BLaER1 treated with 17β-estradiol and CSF1 and Interleukin-3, amounts not matched to agents 10 nM and 100 nM (cell line): ENCODE measurements around the gene CCL24.
A peak's percentile ranks its signal among the peaks of the same experiment; 100 is the strongest.
"Not testable (repeated sequence)": the region's sequence is repeated elsewhere in the genome, so short reads cannot be mapped to it uniquely, and the experiment has no call there.

Experiments used
- H3K27ac ChIP-seq, 11 experiments: shearing (Covaris generic); formaldehyde crosslinking; 2 replicates each; pipeline ENCODE4 v1.8.1; 2022
- H3K27me3 ChIP-seq, 11 experiments: shearing (Covaris generic); formaldehyde crosslinking; 2 replicates each; pipeline ENCODE4 v1.8.1; 2022
- H3K36me3 ChIP-seq, 11 experiments: shearing (Covaris generic); formaldehyde crosslinking; 2 replicates each; pipeline ENCODE4 v1.8.1; 2022
- H3K4me1 ChIP-seq, 10 experiments: shearing (Covaris generic); formaldehyde crosslinking; 2 replicates each; pipeline ENCODE4 v1.8.1; 2022
- H3K4me2 ChIP-seq, 11 experiments: shearing (Covaris generic); formaldehyde crosslinking; 2 replicates each; pipeline ENCODE4 v1.8.1; 2022
- H3K4me3 ChIP-seq, 10 experiments: shearing (Covaris generic); formaldehyde crosslinking; 2 replicates each; pipeline ENCODE4 v1.8.1; 2022
- H3K9ac ChIP-seq, 11 experiments: shearing (Covaris generic); formaldehyde crosslinking; 2 replicates each; pipeline ENCODE4 v1.8.1; 2022
- H3K9me3 ChIP-seq, 11 experiments: shearing (Covaris generic); formaldehyde crosslinking; replicated peaks in 1 of 11; 2 replicates each; pipeline ENCODE4 v1.8.1; 2022
- H4K20me1 ChIP-seq, 11 experiments: shearing (Covaris generic); formaldehyde crosslinking; 2 replicates each; pipeline ENCODE4 v1.8.1; 2022
- Cebpa-rat ChIP-seq, 11 experiments: shearing (Covaris generic); IDR thresholded peaks; 2 replicates each; pipeline ENCODE4 v1.8.1; 2022

The CCL24 gene, protein sequence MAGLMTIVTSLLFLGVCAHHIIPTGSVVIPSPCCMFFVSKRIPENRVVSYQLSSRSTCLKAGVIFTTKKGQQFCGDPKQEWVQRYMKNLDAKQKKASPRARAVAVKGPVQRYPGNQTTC

GRCh38 chr7:75813781-75814236 lies at the start of gene CCL24:
Gene CCL24 (minus strand): TSS chr7:75813806. CDS start chr7:75813715, 91 bp downstream.
- peaks cover 10 to 76% (median 32%) of the 10 kb centered on the region in 10 experiments for H3K4me1 ChIP-seq
- H3K4me2 ChIP-seq: peak within 1 kb of the TSS; percentile 53 to 94 (median 82)
- no peaks in the 10 kb centered on the region for H4K20me1 ChIP-seq
- no peaks in the 10 kb centered on the region for H3K9me3 ChIP-seq
- H3K27me3 ChIP-seq: no peaks in the 10 kb centered on the region
- peak within 1 kb of the TSS in 5 of 11 experiments; percentile 4 to 29 (median 18); a peak in 5 of 22 replicates for H3K27ac ChIP-seq
- H3K9ac ChIP-seq: peak within 1 kb of the TSS in 1 of 11 experiments; percentile 24; a peak in 2 of 22 replicates
- TF ChIP-seq Cebpa-rat (IDR thresholded peaks at IDR 0.05): no peak
- H3K4me3 ChIP-seq: peak within 1 kb of the TSS in 2 of 10 experiments; percentile 10; a peak in 3 of 20 replicates
- 0 out of 22 replicates have a peak, but pooled peaks cover 0 to 7% (median 0%) of the 10 kb centered on the region in 11 experiments for H3K36me3 ChIP-seq

DNA sequence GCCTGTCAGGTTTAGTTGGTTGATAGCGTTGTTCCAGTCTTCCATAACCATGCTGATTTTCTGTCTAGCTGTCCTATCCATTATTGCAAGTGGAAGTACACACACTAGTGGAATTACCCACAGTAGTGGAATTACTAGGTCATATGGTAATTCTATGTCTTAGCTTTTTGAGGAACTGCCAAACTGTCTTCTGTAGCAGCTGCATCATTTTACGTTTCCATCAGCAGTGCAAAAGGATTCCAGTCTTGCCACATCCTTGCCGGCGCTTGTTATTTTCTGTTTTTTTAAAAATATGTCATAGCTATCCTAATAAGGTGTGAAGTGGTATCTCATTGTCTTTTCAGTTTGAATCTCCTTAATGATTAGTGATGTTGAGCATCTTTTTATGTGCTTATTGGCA lies 48.0 kb upstream of the CCL24 start:
- H3K4me1 ChIP-seq: peaks cover 9 to 99% (median 29%) of the 10 kb centered on the region in 10 experiments
- H3K27ac ChIP-seq: peak overlapping the region in 10 of 11 experiments; percentile 17 to 91 (median 58); a peak in 20 of 22 replicates
- peak overlapping the region; percentile 13 to 79 (median 47); a peak in 16 of 22 replicates for H3K4me2 ChIP-seq
- no peak overlapping the region for H3K4me3 ChIP-seq
- H3K9me3 ChIP-seq: no peaks in the 10 kb centered on the region
- peak in 2 of 11 experiments; percentile 14 to 48; a peak in 2 of 22 replicates for TF ChIP-seq Cebpa-rat (IDR thresholded peaks at IDR 0.05)
- peaks cover 0 to 19% (median 0%) of the 10 kb centered on the region in 11 experiments; a peak in 2 of 22 replicates for H3K36me3 ChIP-seq
- no peaks in the 10 kb centered on the region for H4K20me1 ChIP-seq
- H3K9ac ChIP-seq: peak overlapping the region in 3 of 11 experiments; percentile 48 to 76 (median 76); a peak in 5 of 22 replicates
- H3K27me3 ChIP-seq: no peaks in the 10 kb centered on the region

- no peaks in the 10 kb centered on the region for H3K27me3 ChIP-seq
- H3K36me3 ChIP-seq: peaks cover 0 to 27% (median 0%) of the 10 kb centered on the region in 11 experiments; a peak in 3 of 22 replicates
- no peak overlapping the region for H3K9ac ChIP-seq
- no peak overlapping the region for H3K4me3 ChIP-seq
- TF ChIP-seq Cebpa-rat (IDR thresholded peaks at IDR 0.05): no peak
- H3K4me1 ChIP-seq: peaks cover 9 to 96% (median 30%) of the 10 kb centered on the region in 10 experiments
- H4K20me1 ChIP-seq: no peaks in the 10 kb centered on the region
- peaks cover 0 to 8% (median 2%) of the 10 kb centered on the region in 11 experiments; a peak in 5 of 22 replicates for H3K9me3 ChIP-seq
- H3K4me2 ChIP-seq: peak overlapping the region in 2 of 11 experiments; percentile 54 to 64; a peak in 5 of 22 replicates
- peak overlapping the region in 2 of 11 experiments; percentile 9 to 88; a peak in 2 of 22 replicates for H3K27ac ChIP-seq
Observed at GRCh38 chr7:75858410-75858809, 44.8 kb upstream of the CCL24 start.

DNA sequence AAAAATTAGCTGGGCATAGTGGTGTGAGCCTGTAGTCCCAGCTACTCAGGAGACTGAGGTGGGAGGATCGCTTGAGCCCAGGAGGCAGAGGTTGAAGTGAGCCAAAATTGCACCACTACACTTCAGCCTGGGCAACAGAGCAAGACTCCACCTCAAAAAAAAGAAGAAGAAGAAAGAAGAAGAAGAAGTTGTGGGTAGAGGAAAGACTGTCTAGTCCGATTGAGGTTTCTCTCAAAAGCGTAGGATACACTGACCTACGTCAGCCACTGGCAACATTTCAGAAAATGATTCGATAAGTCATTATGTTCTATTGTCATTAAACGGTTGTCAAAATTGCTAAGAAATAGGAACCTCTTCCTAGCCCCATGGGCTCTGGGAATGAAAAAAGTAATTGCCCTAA lies 42.9 kb upstream of the CCL24 start:
- peak overlapping the region in 6 of 11 experiments; percentile 10 to 64 (median 39); a peak in 9 of 22 replicates for H3K4me2 ChIP-seq
- peak overlapping the region in 5 of 11 experiments; percentile 50 to 88 (median 65); a peak in 9 of 22 replicates for H3K27ac ChIP-seq
- H3K9ac ChIP-seq: peak overlapping the region in 3 of 11 experiments; percentile 25 to 72 (median 60); a peak in 4 of 22 replicates
- no peaks in the 10 kb centered on the region for H3K27me3 ChIP-seq
- no peak overlapping the region for H3K4me3 ChIP-seq
- peaks cover 9 to 88% (median 25%) of the 10 kb centered on the region in 10 experiments for H3K4me1 ChIP-seq
- peak in 2 of 11 experiments; percentile 40 to 50; a peak in 2 of 22 replicates for TF ChIP-seq Cebpa-rat (IDR thresholded peaks at IDR 0.05)
- H3K9me3 ChIP-seq: peaks cover 0 to 24% (median 5%) of the 10 kb centered on the region in 11 experiments; a peak in 7 of 22 replicates
- H3K36me3 ChIP-seq: peaks cover 0 to 45% (median 0%) of the 10 kb centered on the region in 11 experiments; a peak in 4 of 22 replicates
- H4K20me1 ChIP-seq: no peaks in the 10 kb centered on the region

DNA sequence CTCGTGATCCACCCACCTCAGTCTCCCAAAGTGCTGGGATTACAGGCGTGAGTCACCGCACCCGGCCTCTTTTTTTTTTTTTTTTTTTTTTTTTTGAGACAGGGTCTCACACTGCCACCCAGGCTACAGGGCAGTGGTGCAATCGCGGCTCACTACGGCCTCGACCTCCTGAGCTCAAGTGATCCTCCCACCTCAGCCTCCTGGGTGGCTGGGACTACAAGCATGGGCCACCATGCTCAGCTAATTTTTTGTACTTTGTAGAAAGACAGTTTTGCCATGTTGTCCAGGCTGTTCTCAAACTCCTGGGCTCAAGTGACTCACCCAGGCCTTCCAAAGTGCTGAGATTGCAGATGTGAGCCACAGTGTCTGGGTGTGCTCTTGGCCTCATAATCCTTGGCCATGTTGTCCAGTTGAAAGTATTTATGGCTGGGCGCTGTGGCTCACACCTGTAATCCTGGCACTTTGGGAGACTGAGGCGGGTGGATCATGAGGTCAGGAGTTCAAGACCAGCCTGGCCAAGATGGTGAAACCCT lies 41.3 kb upstream of the CCL24 start:
- Histone ChIP-seq H3K27ac (peak overlapping the region in 4 of 11 experiments; percentile 44 to 88 (median 61); a peak in 6 of 22 replicates), H3K36me3 (peaks cover 0 to 37% (median 0%) of the 10 kb centered on the region in 11 experiments; a peak in 4 of 22 replicates), H3K4me1 (peaks cover 0 to 88% (median 26%) of the 10 kb centered on the region in 10 experiments; a peak in 17 of 20 replicates), H3K4me2 (peak overlapping the region in 3 of 11 experiments; percentile 40 to 64 (median 56); a peak in 6 of 22 replicates), H3K9me3 (peaks cover 0 to 24% (median 5%) of the 10 kb centered on the region in 11 experiments; a peak in 7 of 22 replicates)
- H3K4me3 ChIP-seq, H3K27me3 ChIP-seq, H4K20me1 ChIP-seq, H3K9ac ChIP-seq: not testable (repeated sequence)

- H3K27ac ChIP-seq: peak overlapping the region in 5 of 11 experiments; percentile 32 to 88 (median 55); a peak in 7 of 22 replicates
- H3K4me1 ChIP-seq: peaks cover 0 to 88% (median 32%) of the 10 kb centered on the region in 10 experiments; a peak in 17 of 20 replicates
- no peaks in the 10 kb centered on the region for H3K27me3 ChIP-seq
- no peak overlapping the region for H3K4me3 ChIP-seq
- peaks cover 0 to 24% (median 5%) of the 10 kb centered on the region in 11 experiments; a peak in 7 of 22 replicates for H3K9me3 ChIP-seq
- H4K20me1 ChIP-seq: no peaks in the 10 kb centered on the region
- no peak overlapping the region for H3K9ac ChIP-seq
- no peak for TF ChIP-seq Cebpa-rat (IDR thresholded peaks at IDR 0.05)
- peak overlapping the region in 5 of 11 experiments; percentile 1 to 64 (median 40); a peak in 7 of 22 replicates for H3K4me2 ChIP-seq
- peaks cover 0 to 30% (median 0%) of the 10 kb centered on the region in 11 experiments; a peak in 4 of 22 replicates for H3K36me3 ChIP-seq
Observed at GRCh38 chr7:75854233-75854632, 40.6 kb upstream of the CCL24 start.

- Histone ChIP-seq H3K4me1 (peaks cover 3 to 88% (median 56%) of the 10 kb centered on the region in 10 experiments; a peak in 18 of 20 replicates), H3K9me3 (peaks cover 0 to 25% (median 5%) of the 10 kb centered on the region in 11 experiments; a peak in 7 of 22 replicates), H3K36me3 (peaks cover 0 to 34% (median 0%) of the 10 kb centered on the region in 11 experiments; a peak in 5 of 22 replicates), H3K9ac (peak overlapping the region in 10 of 11 experiments; percentile 42 to 72 (median 65); a peak in 17 of 22 replicates), H4K20me1 (no peaks in the 10 kb centered on the region), H3K27ac (peak overlapping the region; percentile 40 to 100 (median 94); a peak in 19 of 22 replicates), H3K4me2 (peak overlapping the region in 9 of 11 experiments; percentile 37 to 94 (median 75); a peak in 19 of 22 replicates), H3K4me3 (no peak overlapping the region), H3K27me3 (no peaks in the 10 kb centered on the region)
- TF ChIP-seq Cebpa-rat (IDR thresholded peaks at IDR 0.05): peak in 10 of 11 experiments; percentile 34 to 89 (median 70); a peak in 17 of 22 replicates
Observed at GRCh38 chr7:75850235-75850634, 36.6 kb upstream of the CCL24 start.

DNA sequence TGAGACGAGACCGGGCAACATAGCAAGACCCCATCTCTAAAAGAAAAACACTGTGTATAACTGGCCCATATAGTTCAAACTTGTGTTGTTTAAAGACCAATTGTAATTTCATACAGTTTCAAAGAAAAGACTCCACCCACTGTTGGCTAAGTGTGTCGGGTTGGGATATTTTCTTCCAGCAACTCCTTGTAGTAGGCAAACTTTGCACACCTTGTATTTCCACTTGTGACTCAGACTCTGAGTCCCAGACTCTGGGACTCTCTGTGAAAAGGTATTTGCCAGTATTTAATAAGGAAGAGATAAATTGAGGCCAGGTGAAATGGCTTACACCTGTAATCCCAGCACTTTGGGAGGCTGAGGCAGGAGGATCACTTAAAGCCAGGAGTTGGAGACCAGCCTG lies 36.0 kb upstream of the CCL24 start:
- Histone ChIP-seq H3K27me3 (no peaks in the 10 kb centered on the region), H4K20me1 (no peaks in the 10 kb centered on the region), H3K4me2 (peak overlapping the region in 9 of 11 experiments; percentile 37 to 94 (median 75); a peak in 16 of 22 replicates), H3K4me1 (peaks cover 7 to 88% (median 62%) of the 10 kb centered on the region in 10 experiments; a peak in 19 of 20 replicates), H3K36me3 (peaks cover 0 to 34% (median 0%) of the 10 kb centered on the region in 11 experiments; a peak in 5 of 22 replicates), H3K9ac (peak overlapping the region in 9 of 11 experiments; percentile 52 to 72 (median 66); a peak in 15 of 22 replicates), H3K27ac (peak overlapping the region; percentile 40 to 100 (median 94); a peak in 19 of 22 replicates), H3K9me3 (peaks cover 0 to 25% (median 5%) of the 10 kb centered on the region in 11 experiments; a peak in 6 of 22 replicates), H3K4me3 (no peak overlapping the region)
- no peak for TF ChIP-seq Cebpa-rat (IDR thresholded peaks at IDR 0.05)
